Activated T-cell treated with anti-CD3 and anti-CD28 coated beads, Interleukin-2, amount 50 U/mL, for 72 hours (primary cell): ENCODE data around the gene PCDHGB3. TPM values are rescaled to one million over a fixed set of nuclear protein-coding genes. Genes with fewer than 3 reads are reported as not detected.
"Not testable (repeated sequence)": the region's sequence is repeated elsewhere in the genome, so short reads cannot be mapped to it uniquely, and the experiment has no call there.

ENCODE experiments used
- ATAC-seq, 2 donors: fragments of 150-1000 bp; cut with Tn5 transposase; replicated peaks in 1 of 2; 2 replicates each; pipeline ENCODE4 v1.10.0; 2021; ENCODE audit warnings: moderate library complexity in 2 of 2, mild to moderate bottlenecking in 1 of 2
- DNase-seq, 2 donors: peaks; one replicate each; pipeline ENCODE4 v3.0.0; 2021 to 2022; ENCODE audit warnings: mixed read lengths in 1 of 2
- H3K27ac Mint-ChIP-seq: one replicate; pipeline ENCODE4 v1.8.0; 2022; ENCODE audit warnings: mild to moderate bottlenecking, moderate library complexity, mixed read lengths
- H3K27me3 Mint-ChIP-seq: one replicate; pipeline ENCODE4 v1.8.0; 2022; ENCODE audit warnings: low read depth, mixed read lengths
- H3K36me3 Mint-ChIP-seq, 2 donors: one replicate each; pipeline ENCODE4 v1.8.0; 2022; ENCODE audit warnings: mixed read lengths in 2 of 2, mild to moderate bottlenecking in 1 of 2; ENCODE audit not compliant: insufficient read depth in 2 of 2
- H3K4me1 Mint-ChIP-seq: one replicate; pipeline ENCODE4 v1.8.0; 2022; ENCODE audit warnings: low read depth, mixed read lengths
- H3K4me3 Mint-ChIP-seq, 2 donors: one replicate each; pipeline ENCODE4 v1.8.0; 2022; ENCODE audit warnings: mild to moderate bottlenecking in 2 of 2, mixed read lengths in 2 of 2, moderate library complexity in 2 of 2
- H3K9me3 Mint-ChIP-seq, 2 donors: one replicate each; pipeline ENCODE4 v1.8.0; 2022; ENCODE audit warnings: mixed read lengths in 2 of 2
- total RNA-seq, 2 donors: library from RNA; stranded (reverse); gene quantifications; one replicate each; pipeline ENCODE4 v1.2.3, GENCODE V29; 2022

PCDHGB3 gene
- total RNA-seq, 2 donors from 2014 or later, result 0.19 to 0.28 TPM

DNA sequence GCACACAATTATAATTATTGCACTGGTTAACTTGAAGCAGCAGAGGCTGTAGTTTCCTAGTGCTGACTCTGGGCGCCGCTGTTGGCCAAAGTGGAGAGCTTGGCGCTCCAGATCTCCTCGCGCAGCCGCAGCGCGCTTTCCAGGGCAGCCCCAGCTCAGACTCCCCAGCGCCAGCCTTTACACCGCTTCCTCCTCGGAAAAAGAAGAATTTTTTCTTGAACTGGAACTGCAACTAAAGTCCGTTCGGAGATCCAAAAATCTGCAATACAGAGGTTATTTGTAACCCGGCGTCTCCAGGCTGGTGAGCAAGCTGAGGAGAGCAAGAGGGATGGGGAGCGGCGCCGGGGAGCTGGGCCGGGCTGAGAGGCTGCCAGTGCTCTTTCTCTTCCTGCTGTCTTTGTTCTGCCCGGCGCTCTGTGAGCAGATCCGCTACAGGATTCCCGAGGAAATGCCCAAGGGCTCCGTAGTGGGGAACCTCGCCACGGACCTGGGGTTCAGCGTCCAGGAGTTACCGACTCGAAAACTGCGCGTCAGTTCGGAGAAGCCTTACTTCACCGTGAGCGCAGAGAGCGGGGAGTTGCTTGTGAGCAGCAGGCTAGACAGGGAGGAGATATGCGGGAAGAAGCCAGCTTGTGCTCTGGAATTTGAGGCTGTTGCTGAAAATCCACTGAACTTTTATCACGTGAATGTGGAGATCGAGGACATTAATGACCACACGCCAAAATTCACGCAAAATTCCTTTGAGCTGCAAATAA, 17.7 kb downstream of the PCDHGB3 start, which contains the start of gene PCDHGB4:
Gene PCDHGB4 (plus strand): TSS at position 142 of the 755 bp plus-strand sequence. CDS start 187 bp downstream, at position 329.
- H3K9me3 Mint-ChIP-seq, result peaks cover 16 to 20% of the 10 kb centered on the region in 2 donors
- H3K27me3 Mint-ChIP-seq, result peaks cover 87% of the 10 kb centered on the region
- peak; percentile 41 to 65 for ATAC-seq
- not testable (repeated sequence) for H3K4me1 Mint-ChIP-seq, H3K27ac Mint-ChIP-seq
- peak in 1 of 2 donors; percentile 30 for DNase-seq
- H3K36me3 Mint-ChIP-seq, result peaks cover 24 to 45% of the 10 kb centered on the region in 2 donors
- H3K4me3 Mint-ChIP-seq, result peak within 1 kb of the TSS; percentile 43 to 51

DNA sequence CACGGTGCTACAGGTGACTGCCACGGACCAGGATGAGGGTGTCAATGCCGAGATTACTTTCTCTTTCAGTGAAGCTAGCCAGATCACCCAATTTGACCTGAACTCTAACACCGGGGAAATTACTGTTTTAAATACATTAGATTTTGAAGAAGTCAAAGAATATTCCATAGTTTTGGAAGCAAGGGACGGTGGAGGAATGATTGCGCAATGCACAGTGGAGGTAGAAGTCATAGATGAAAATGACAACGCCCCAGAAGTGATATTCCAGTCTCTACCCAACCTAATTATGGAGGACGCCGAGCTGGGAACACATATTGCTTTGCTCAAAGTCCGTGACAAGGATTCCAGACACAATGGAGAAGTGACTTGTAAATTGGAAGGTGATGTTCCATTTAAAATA, 18.6 kb downstream of the PCDHGB3 start:
- ATAC-seq, result no peak
- Mint-ChIP-seq H3K27ac (no peak overlapping the region), H3K4me3 (no peak overlapping the region), H3K36me3 (peaks cover 22 to 48% of the 10 kb centered on the region in 2 donors), H3K27me3 (peaks cover 85% of the 10 kb centered on the region), H3K4me1 (peaks cover 6% of the 10 kb centered on the region), H3K9me3 (peaks cover 14 to 20% of the 10 kb centered on the region in 2 donors)
- DNase-seq, result no peak

DNA sequence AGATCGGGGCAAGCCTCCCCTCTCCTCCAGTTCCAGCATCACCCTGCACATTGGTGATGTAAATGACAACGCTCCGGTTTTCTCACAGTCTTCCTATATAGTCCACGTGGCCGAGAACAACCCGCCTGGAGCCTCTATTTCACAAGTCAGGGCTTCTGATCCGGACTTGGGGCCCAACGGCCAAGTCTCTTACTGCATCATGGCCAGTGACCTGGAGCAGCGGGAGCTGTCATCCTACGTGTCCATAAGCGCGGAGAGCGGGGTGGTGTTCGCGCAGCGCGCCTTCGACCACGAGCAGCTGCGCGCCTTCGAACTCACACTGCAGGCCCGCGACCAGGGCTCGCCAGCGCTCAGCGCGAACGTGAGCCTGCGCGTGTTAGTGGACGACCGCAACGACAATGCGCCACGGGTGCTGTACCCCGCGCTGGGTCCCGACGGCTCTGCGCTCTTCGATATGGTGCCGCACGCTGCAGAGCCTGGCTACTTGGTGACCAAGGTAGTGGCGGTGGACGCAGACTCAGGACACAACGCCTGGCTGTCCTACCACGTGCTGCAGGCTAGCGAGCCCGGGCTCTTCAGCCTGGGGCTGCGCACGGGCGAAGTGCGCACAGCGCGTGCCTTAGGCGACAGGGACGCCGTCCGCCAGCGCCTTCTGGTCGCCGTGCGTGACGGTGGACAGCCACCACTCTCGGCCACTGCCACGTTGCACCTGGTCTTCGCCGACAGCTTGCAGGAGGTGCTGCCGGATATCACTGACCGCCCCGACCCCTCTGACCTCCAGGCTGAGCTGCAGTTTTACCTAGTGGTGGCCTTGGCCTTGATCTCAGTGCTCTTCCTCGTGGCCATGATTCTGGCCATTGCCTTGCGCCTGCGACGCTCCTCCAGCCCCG, 19.4 kb downstream of the PCDHGB3 start:
- Mint-ChIP-seq H3K4me1 (peaks cover 6% of the 10 kb centered on the region), H3K27me3 (peaks cover 85% of the 10 kb centered on the region), H3K36me3 (peaks cover 23 to 49% of the 10 kb centered on the region in 2 donors), H3K9me3 (peaks cover 16 to 23% of the 10 kb centered on the region in 2 donors), H3K27ac (no peak overlapping the region), H3K4me3 (no peak overlapping the region)
- ATAC-seq (no peak), DNase-seq (no peak)

DNA sequence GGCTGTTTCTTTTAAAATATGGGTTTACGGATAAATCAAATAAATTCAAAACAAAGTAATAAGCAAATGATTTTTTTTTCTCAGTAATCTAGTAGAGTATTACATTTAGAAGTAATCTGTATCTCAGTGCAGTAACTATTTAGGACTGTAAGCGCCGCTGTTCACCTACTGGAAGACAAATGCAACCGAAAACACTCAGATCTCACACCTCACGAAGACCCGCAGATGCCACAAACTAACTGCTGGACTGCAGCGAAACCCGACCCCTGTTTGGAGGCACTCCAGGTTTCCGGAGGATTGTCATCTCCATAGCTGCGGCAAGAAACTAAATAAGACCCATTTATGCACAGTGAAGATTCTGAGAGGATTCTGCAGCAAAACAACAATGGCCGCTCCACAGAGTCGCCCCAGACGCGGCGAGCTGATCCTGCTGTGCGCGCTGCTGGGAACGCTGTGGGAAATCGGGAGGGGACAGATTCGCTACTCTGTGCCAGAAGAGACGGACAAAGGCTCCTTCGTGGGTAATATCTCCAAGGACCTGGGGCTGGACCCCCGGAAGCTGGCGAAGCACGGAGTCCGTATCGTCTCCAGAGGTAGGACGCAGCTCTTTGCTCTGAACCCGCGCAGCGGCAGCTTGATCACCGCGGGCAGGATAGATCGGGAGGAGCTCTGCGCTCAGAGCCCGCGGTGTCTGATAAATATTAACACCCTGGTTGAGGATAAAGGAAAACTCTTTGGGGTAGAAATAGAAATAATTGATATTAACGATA, 22.6 kb downstream of the PCDHGB3 start, which contains the start of gene PCDHGA8:
Gene PCDHGA8 (plus strand): TSS at position 205 of the 770 bp plus-strand sequence. CDS start 181 bp downstream, at position 386.
- ATAC-seq (no peak), DNase-seq (no peak)
- Mint-ChIP-seq H3K27me3 (peaks cover 76% of the 10 kb centered on the region), H3K4me1 (peaks cover 6% of the 10 kb centered on the region), H3K36me3 (peaks cover 16 to 46% of the 10 kb centered on the region in 2 donors), H3K4me3 (peak within 1 kb of the TSS in 1 of 2 donors; percentile 46), H3K9me3 (peaks cover 16 to 17% of the 10 kb centered on the region in 2 donors), H3K27ac (no peak within 1 kb of the TSS)

DNA sequence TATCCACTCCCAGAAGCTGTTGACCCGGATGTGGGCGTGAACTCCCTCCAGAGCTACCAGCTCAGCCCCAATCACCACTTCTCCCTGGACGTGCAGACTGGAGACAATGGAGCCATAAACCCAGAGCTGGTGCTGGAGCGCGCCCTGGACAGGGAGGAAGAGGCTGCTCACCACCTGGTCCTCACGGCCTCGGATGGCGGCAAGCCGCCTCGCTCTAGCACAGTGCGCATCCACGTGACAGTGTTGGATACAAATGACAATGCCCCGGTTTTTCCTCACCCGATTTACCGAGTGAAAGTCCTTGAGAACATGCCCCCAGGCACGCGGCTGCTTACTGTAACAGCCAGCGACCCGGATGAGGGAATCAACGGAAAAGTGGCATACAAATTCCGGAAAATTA, 23.2 kb downstream of the PCDHGB3 start:
- DNase-seq (no peak), ATAC-seq (no peak)
- H3K36me3 Mint-ChIP-seq, result peaks cover 16 to 44% of the 10 kb centered on the region in 2 donors
- H3K27ac Mint-ChIP-seq, result no peak overlapping the region
- H3K9me3 Mint-ChIP-seq, result peaks cover 16% of the 10 kb centered on the region in 2 donors
- H3K4me1 Mint-ChIP-seq, result peaks cover 6% of the 10 kb centered on the region
- H3K27me3 Mint-ChIP-seq, result peaks cover 74% of the 10 kb centered on the region
- no peak overlapping the region for H3K4me3 Mint-ChIP-seq

- DNase-seq, H3K4me3 Mint-ChIP-seq, H3K27ac Mint-ChIP-seq, H3K4me1 Mint-ChIP-seq, ATAC-seq: not testable (repeated sequence)
- H3K9me3 Mint-ChIP-seq, result peaks cover 10 to 12% of the 10 kb centered on the region in 2 donors
- peaks cover 19 to 32% of the 10 kb centered on the region in 2 donors for H3K36me3 Mint-ChIP-seq
- H3K27me3 Mint-ChIP-seq, result peaks cover 73% of the 10 kb centered on the region
These were observed 24.6 kb downstream of the PCDHGB3 start for GRCh38 chr5:141394401-141395187.

DNA sequence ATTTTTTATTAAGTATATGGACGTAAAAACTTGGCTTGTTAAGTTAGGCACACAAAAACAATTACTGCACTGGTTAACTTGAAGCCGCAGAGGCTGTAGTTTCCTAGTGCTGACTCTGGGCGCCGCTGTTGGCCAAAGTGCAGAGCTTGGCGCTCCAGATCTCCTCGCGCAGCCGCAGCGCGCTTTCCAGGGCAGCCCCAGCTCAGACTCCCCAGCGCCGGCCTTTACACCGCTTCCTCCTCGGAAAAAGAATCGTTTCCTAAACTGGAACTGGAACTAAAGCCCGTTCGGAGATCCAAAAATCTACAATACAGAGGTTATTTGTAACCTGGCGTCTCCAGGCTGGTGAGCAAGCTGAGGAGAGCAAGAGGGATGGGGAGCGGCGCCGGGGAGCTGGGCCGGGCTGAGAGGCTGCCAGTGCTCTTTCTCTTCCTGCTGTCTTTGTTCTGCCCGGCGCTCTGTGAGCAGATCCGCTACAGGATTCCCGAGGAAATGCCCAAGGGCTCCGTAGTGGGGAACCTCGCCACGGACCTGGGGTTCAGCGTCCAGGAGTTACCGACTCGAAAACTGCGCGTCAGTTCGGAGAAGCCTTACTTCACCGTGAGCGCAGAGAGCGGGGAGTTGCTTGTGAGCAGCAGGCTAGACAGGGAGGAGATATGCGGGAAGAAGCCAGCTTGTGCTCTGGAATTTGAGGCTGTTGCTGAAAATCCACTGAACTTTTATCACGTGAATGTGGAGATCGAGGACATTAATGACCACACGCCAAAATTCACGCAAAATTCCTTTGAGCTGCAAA, 27.9 kb downstream of the PCDHGB3 start, which contains the start of gene PCDHGB5:
Gene PCDHGB5 (plus strand): TSS at position 192 of the 796 bp plus-strand sequence. CDS start 181 bp downstream, at position 373.
- H3K27ac Mint-ChIP-seq, H3K9me3 Mint-ChIP-seq, H3K4me1 Mint-ChIP-seq: not testable (repeated sequence)
- H3K27me3 Mint-ChIP-seq, result peaks cover 72% of the 10 kb centered on the region
- DNase-seq (peak; percentile 38 to 51), ATAC-seq (peak; percentile 70 to 81)
- peak within 1 kb of the TSS; percentile 70 for H3K4me3 Mint-ChIP-seq
- peaks cover 15 to 29% of the 10 kb centered on the region in 2 donors for H3K36me3 Mint-ChIP-seq

- no peak overlapping the region for H3K27ac Mint-ChIP-seq
- peak overlapping the region in 1 of 2 donors; percentile 6 for H3K4me3 Mint-ChIP-seq
- H3K27me3 Mint-ChIP-seq, result peaks cover 72% of the 10 kb centered on the region
These were observed 28.6 kb downstream of the PCDHGB3 start for GRCh38 chr5:141398608-141399007.

GRCh38 chr5:141399555-141400258, 29.7 kb downstream of the PCDHGB3 start:
- Mint-ChIP-seq H3K4me3 (no peak overlapping the region), H3K27me3 (peaks cover 72% of the 10 kb centered on the region), H3K9me3 (peaks cover 2 to 5% of the 10 kb centered on the region in 2 donors)

More at GRCh38 chr5:141398608-141399007, 28.6 kb downstream of the PCDHGB3 start:
- peaks cover 15 to 23% of the 10 kb centered on the region in 2 donors for H3K36me3 Mint-ChIP-seq
- ATAC-seq (no peak), DNase-seq (no peak)
- peaks cover 6 to 8% of the 10 kb centered on the region in 2 donors for H3K9me3 Mint-ChIP-seq
- peaks cover 8% of the 10 kb centered on the region for H3K4me1 Mint-ChIP-seq

GRCh38 chr5:141402553-141403243, 32.7 kb downstream of the PCDHGB3 start, which contains the start of gene PCDHGA9:
PCDHGA9 (plus strand) TSS chr5:141402778; CDS start chr5:141402953, 175 bp downstream.
- Mint-ChIP-seq H3K4me1 (peaks cover 10% of the 10 kb centered on the region), H3K4me3 (peak within 1 kb of the TSS; percentile 67 to 75), H3K27ac (peak within 1 kb of the TSS; percentile 82), H3K27me3 (peaks cover 77% of the 10 kb centered on the region), H3K9me3 (peaks cover 4 to 6% of the 10 kb centered on the region in 2 donors), H3K36me3 (peaks cover 16 to 20% of the 10 kb centered on the region in 2 donors)
- ATAC-seq, result no peak
- no peak for DNase-seq

More at GRCh38 chr5:141399555-141400258, 29.7 kb downstream of the PCDHGB3 start:
- Mint-ChIP-seq H3K4me1 (peaks cover 10% of the 10 kb centered on the region), H3K27ac (no peak overlapping the region), H3K36me3 (peaks cover 11 to 23% of the 10 kb centered on the region in 2 donors)
- DNase-seq, result no peak
- no peak for ATAC-seq
